Central memory CD4-positive, alpha-beta T cell (primary cell): ENCODE results near the gene SAP30BP.

ENCODE experiments used
- DNase-seq: peaks from one replicate; pipeline ENCODE4 v3.0.0; 2022
- total RNA-seq, 3 experiments: gene quantifications; one replicate each; lab custom pipeline; 2026; lab: John Stamatoyannopoulos, UW

SAP30BP gene
- 83.7 to 112 (median 85.8) reads per million in 3 experiments for total RNA-seq

GRCh38 chr17:75666959-75667790 lies at the start of gene SAP30BP, which contains the start of gene RECQL5:
SAP30BP (plus strand) TSS chr17:75667338; CDS start chr17:75667373, 35 bp downstream.
RECQL5 (minus strand) TSS chr17:75667154; CDS start chr17:75666557, 597 bp downstream.
- peak; percentile 96 for DNase-seq

DNA sequence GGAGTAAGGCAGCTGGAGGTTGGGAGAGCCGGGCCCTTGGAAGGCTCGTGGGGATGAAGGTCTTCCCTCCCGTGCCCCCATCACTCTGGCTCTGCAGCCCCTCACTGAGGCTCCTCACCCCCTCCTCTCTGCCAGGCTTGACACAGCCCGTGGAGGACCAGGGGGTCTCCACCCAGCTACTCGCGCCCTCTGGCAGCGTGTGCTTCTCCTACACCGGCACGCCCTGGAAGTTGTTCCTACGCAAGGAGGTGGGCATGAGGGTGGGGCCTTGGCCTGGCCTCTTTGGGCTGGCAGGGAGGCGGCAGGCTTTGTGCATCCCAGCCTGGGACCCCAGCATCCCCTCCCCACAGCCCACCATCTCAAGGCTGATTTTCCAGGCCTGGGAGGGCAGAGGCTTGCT lies 49.5 kb upstream of the SAP30BP start:
- DNase-seq = no peak

GRCh38 chr17:75619506-75620431 lies 47.4 kb upstream of the SAP30BP start:
- no peak for DNase-seq

GRCh38 chr17:75621489-75621888 lies 45.6 kb upstream of the SAP30BP start:
- no peak for DNase-seq

GRCh38 chr17:75622076-75622475 lies 45.1 kb upstream of the SAP30BP start:
- DNase-seq = no peak

- no peak for DNase-seq
Observed at GRCh38 chr17:75622771-75623273, 44.3 kb upstream of the SAP30BP start.

GRCh38 chr17:75623386-75623785 lies 43.8 kb upstream of the SAP30BP start:
- no peak for DNase-seq

DNA sequence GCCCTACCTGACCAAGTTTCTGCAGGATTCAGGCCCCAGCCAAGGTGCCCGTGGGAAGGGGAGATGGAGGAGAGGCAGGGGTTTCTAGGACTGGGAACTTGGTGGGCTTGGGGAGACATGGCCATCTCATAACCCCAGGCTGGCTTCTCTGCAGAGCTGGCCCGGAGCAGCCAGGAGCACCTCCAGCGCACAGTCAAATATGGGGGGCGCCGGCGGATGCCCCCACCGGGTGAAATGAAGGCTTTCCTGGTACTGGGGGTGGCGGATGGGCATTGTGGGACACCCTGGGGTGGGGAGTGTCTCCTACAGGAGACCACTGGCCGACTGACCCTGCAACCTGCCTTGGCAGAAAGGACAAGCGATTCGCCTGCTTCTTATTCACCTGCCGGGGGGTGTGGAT lies 43.1 kb upstream of the SAP30BP start:
- no peak for DNase-seq

DNA sequence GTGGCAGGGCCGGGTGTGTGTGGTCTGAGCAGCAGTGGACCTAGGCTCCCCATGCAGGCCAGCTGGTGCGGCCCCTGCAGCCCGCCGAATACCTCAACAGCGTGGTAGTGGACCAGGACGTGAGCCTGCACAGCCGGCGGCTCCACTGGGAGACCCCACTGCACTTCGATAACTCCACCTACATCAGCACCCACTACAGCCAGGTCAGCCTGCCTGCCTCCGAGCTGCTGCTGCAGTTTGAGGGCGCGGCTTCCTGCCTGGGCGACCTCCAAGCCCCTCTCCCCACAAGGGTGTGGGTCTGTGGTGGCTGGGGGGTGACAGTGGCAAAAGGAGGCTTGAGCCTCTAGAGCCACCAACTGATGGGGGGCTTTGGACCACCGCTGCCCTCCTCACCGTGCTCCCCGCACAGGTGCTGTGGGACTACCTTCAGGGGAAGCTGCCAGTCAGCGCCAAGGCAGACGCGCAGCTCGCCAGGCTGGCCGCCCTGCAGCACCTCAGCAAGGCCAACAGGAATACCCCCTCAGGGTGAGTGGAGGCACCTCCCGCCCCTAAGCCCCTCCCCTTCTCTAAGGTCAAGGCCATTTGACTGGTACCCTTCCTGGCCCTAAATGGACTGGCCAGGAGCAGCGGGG lies 42.3 kb upstream of the SAP30BP start:
- DNase-seq = no peak

DNA sequence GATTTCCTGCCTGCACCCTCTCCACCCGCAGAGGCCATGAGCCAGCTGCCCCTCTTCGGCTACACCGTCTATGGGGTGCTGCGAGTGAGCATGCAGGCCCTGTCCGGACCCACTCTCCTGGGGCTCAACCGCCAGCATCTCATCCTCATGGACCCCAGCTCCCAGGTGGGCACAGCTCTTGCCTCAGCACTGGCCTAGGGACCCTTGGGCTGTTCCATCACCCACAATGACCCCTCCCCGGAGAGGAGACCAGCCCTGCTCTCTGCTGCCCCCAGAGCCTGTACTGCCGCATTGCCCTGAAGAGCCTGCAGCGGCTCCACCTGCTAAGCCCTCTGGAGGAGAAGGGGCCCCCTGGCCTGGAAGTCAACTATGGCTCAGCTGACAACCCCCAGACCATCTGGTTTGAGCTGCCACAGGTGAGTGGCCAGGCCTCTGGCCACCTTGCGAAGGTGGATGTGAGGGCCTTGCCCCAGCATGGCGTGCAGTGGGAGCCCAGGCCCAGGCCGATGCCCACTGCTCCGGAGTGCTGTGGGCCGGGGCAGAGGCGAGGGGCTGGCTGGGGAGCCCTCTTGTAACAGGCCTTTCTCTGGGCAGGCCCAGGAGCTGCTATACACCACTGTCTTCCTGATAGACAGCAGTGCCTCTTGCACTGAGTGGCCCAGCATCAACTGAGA lies 41.2 kb upstream of the SAP30BP start:
- no peak for DNase-seq

GRCh38 chr17:75626496-75627038 lies 40.6 kb upstream of the SAP30BP start:
- DNase-seq = no peak

DNA sequence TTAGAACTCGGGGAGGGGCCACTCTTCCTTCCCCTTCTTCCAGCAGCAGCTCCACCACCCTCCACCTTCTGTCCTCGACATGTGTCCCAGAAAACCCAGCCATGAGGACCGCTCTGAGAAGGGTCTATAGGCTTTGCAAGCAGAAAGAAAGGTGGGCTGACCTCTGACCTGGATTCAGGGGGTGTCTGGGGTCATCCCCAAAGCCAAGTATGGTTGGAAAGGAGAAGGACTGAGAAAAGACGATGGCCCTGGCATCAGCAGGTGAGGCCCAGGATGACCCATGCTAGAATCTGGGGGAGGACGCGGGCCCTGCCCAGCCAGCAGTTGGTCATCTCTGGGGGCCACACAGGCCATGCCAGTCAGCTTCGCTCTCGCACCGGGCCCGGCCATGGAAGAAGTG lies 40.0 kb upstream of the SAP30BP start:
- DNase-seq = no peak

- no peak for DNase-seq
Observed at GRCh38 chr17:75628425-75628824, 38.7 kb upstream of the SAP30BP start.

DNA sequence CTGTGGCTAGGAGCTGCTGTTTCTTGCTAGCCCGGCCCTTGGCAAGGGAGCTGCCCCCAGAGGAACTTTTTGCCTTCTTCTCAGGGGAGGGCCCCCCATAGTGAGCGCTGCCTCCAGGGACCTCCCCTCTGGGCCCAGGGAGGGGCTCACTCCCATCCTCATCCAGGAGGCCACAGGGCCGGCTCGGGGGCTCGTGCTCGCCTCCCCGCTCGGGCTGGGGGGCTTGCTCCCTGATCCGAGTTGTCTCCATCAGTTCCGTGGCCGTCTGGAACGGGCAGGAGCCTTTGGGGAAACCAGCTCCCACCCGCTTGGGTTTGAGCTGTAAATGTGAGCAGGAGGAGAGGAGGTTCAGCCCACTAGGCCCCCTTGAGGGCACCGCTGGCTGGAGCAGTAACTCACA lies 38.0 kb upstream of the SAP30BP start:
- DNase-seq = no peak

- no peak for DNase-seq
Observed at GRCh38 chr17:75630071-75630917, 36.8 kb upstream of the SAP30BP start.

GRCh38 chr17:75631353-75631752 lies 35.8 kb upstream of the SAP30BP start:
- no peak for DNase-seq

- no peak for DNase-seq
Observed at GRCh38 chr17:75632428-75632827, 34.7 kb upstream of the SAP30BP start.

GRCh38 chr17:75632863-75633485 lies 34.2 kb upstream of the SAP30BP start, which contains the start of gene SMIM5:
SMIM5 (plus strand) TSS chr17:75633434; CDS start chr17:75640202, 6,768 bp downstream.
- peak; percentile 71 for DNase-seq

- peak; percentile 24 for DNase-seq
Observed at GRCh38 chr17:75633486-75634375, 33.4 kb upstream of the SAP30BP start.
